Activated gamma-delta T cell treated with Interleukin-2 at 50 U/mL for 16 hours (primary cell): ENCODE data around the gene FILIP1L.

Experiments used
- DNase-seq: peaks from one replicate; pipeline ENCODE4 v3.0.0-alpha.2; 2020

Gene FILIP1L

GRCh38 chr3:99918715-99919114, 195.6 kb downstream of the FILIP1L start:
- no peak for DNase-seq

- DNase-seq, result no peak
Measured at GRCh38 chr3:99915906-99916432, 198.3 kb downstream of the FILIP1L start.

- no peak for DNase-seq
Measured at GRCh38 chr3:99911433-99911832, 202.9 kb downstream of the FILIP1L start.

- DNase-seq, result no peak
Measured at GRCh38 chr3:99910752-99911290, 203.5 kb downstream of the FILIP1L start.

GRCh38 chr3:99909714-99910495, 204.4 kb downstream of the FILIP1L start:
- DNase-seq, result no peak

GRCh38 chr3:99907959-99908544, 206.2 kb downstream of the FILIP1L start:
- no peak for DNase-seq

- no peak for DNase-seq
Measured at GRCh38 chr3:99903869-99904268, 210.4 kb downstream of the FILIP1L start.

- DNase-seq, result no peak
Measured at GRCh38 chr3:99902091-99902490, 212.2 kb downstream of the FILIP1L start.

GRCh38 chr3:99901200-99901926, 212.9 kb downstream of the FILIP1L start:
- no peak for DNase-seq

- no peak for DNase-seq
Measured at GRCh38 chr3:99900248-99900647, 214.1 kb downstream of the FILIP1L start.

GRCh38 chr3:99899603-99900002, 214.7 kb downstream of the FILIP1L start:
- DNase-seq, result no peak

- no peak for DNase-seq
Measured at GRCh38 chr3:99896482-99896881, 217.8 kb downstream of the FILIP1L start.

- DNase-seq, result no peak
Measured at GRCh38 chr3:99895703-99896441, 218.4 kb downstream of the FILIP1L start.

- no peak for DNase-seq
Measured at GRCh38 chr3:99895131-99895696, 219.1 kb downstream of the FILIP1L start.

GRCh38 chr3:99892332-99892731, 222.0 kb downstream of the FILIP1L start:
- DNase-seq, result no peak

GRCh38 chr3:99891610-99892285, 222.6 kb downstream of the FILIP1L start:
- no peak for DNase-seq

GRCh38 chr3:99885851-99886250, 228.4 kb downstream of the FILIP1L start:
- DNase-seq, result no peak

GRCh38 chr3:99885085-99885484, 229.2 kb downstream of the FILIP1L start:
- DNase-seq, result no peak

- no peak for DNase-seq
Measured at GRCh38 chr3:99884484-99884883, 229.8 kb downstream of the FILIP1L start.

- DNase-seq, result no peak
Measured at GRCh38 chr3:99883693-99884092, 230.6 kb downstream of the FILIP1L start.

- DNase-seq, result no peak
Measured at GRCh38 chr3:99883138-99883461, 231.2 kb downstream of the FILIP1L start.
